Daoy (cell line): ENCODE results near the gene HMGB4. TPM values are rescaled to one million over a fixed set of nuclear protein-coding genes. Genes with fewer than 3 reads are reported as not detected.

Source experiments
- DNase-seq: peaks from one replicate; pipeline ENCODE4 v3.0.0-alpha.2; 2015; ENCODE audit warnings: low read depth
- total RNA-seq: library from RNA; depleted of rRNA; stranded (reverse); fragments of >200 nt; shearing (Covaris generic); gene quantifications from 2 replicates; pipeline ENCODE4 v1.2.3, GENCODE V29; 2014

The HMGB4 gene
- total RNA-seq, 1 experiment from 2014 or later = not detected

- no peak for DNase-seq
Measured at GRCh38 chr1:33897092-33897725, 33.3 kb downstream of the HMGB4 start.

GRCh38 chr1:33898406-33898805 lies 34.5 kb downstream of the HMGB4 start:
- DNase-seq = no peak

GRCh38 chr1:33898881-33899280 lies 35.0 kb downstream of the HMGB4 start:
- no peak for DNase-seq

- DNase-seq = no peak
Measured at GRCh38 chr1:33899746-33900145, 35.9 kb downstream of the HMGB4 start.

GRCh38 chr1:33902486-33903209 lies 38.8 kb downstream of the HMGB4 start:
- DNase-seq = no peak

- DNase-seq = no peak
Measured at GRCh38 chr1:33903210-33903589, 39.3 kb downstream of the HMGB4 start.

GRCh38 chr1:33905241-33905640 lies 41.4 kb downstream of the HMGB4 start:
- DNase-seq = no peak

- no peak for DNase-seq
Measured at GRCh38 chr1:33906156-33906555, 42.3 kb downstream of the HMGB4 start.

- no peak for DNase-seq
Measured at GRCh38 chr1:33908324-33908956, 44.6 kb downstream of the HMGB4 start.
